ENCODE data around the gene THOC6. TPM values are rescaled to one million over a fixed set of nuclear protein-coding genes. Genes with fewer than 3 reads are reported as not detected.

THOC6 gene
- total RNA-seq, 1 experiment from 2014 or later, result 76.5 TPM

GRCh38 chr16:2985462-2985861, 38.4 kb upstream of the THOC6 start:
- ChIA-PET POLR2A (no interaction called here), CTCF (interaction anchor here (0.9 to 2.0 kb wide), 5 partner anchors 15 to 74 kb away, joined by 3 to 8 read pairs (median 3); no protein-coding TSS in a partner anchor)
- Mint-ChIP-seq H3K27ac (no peak overlapping the region), H3K4me1 (peaks cover 39% of the 10 kb centered on the region), H3K36me3 (no peaks in the 10 kb centered on the region), H3K27me3 (ENCODE audit: low read depth) (peaks cover 6% of the 10 kb centered on the region; the same call in 1 of the 2 replicates), H3K4me3 (no peak overlapping the region), H3K9me3 (no peaks in the 10 kb centered on the region)
- ATAC-seq (no peak), DNase-seq (ENCODE audit: low spot score) (no peak)
- TF ChIP-seq SMAD4 (CRISPR knock-in tag; IDR thresholded peaks at IDR 0.05) (no peak), FOXJ3 (CRISPR knock-in tag; IDR thresholded peaks at IDR 0.05; ENCODE audit: borderline replicate concordance) (no peak), EMX1 (CRISPR knock-in tag; IDR thresholded peaks at IDR 0.05) (no peak), ERG (CRISPR knock-in tag; IDR thresholded peaks at IDR 0.05) (no peak), IRF1 (CRISPR knock-in tag; IDR thresholded peaks at IDR 0.05) (no peak), ZNF263 (CRISPR knock-in tag; IDR thresholded peaks at IDR 0.05; ENCODE audit: low read depth) (no peak), E2F4 (CRISPR knock-in tag; IDR thresholded peaks at IDR 0.05; ENCODE audit: borderline replicate concordance, low read depth) (no peak), MYBL2 (CRISPR knock-in tag; IDR thresholded peaks at IDR 0.05) (no peak), NR3C1 (CRISPR knock-in tag; conservative IDR thresholded peaks at IDR 0.05; ENCODE audit: low read depth) (no peak), FOXK1 (CRISPR knock-in tag; IDR thresholded peaks at IDR 0.05) (no peak), ZBTB21 (CRISPR knock-in tag; IDR thresholded peaks at IDR 0.05; ENCODE audit: borderline replicate concordance) (no peak)

- ATAC-seq (no peak), DNase-seq (ENCODE audit: low spot score) (no peak)
- Mint-ChIP-seq H3K27ac (no peak overlapping the region), H3K9me3 (no peaks in the 10 kb centered on the region), H3K4me1 (peaks cover 41% of the 10 kb centered on the region), H3K27me3 (ENCODE audit: low read depth) (peaks cover 6% of the 10 kb centered on the region; the same call in 1 of the 2 replicates), H3K36me3 (no peaks in the 10 kb centered on the region), H3K4me3 (no peak overlapping the region)
- TF ChIP-seq USF1 (CRISPR knock-in tag; IDR thresholded peaks at IDR 0.05), result no peak
- no peak for TF ChIP-seq RORB (CRISPR knock-in tag; IDR thresholded peaks at IDR 0.05)
- TF ChIP-seq AFF4 (CRISPR knock-in tag; IDR thresholded peaks at IDR 0.05; ENCODE audit: borderline replicate concordance), result no peak
- TF ChIP-seq ESRRA (CRISPR knock-in tag; IDR thresholded peaks at IDR 0.05; ENCODE audit: borderline replicate concordance), result no peak
- no peak for TF ChIP-seq HMGA2 (CRISPR knock-in tag; IDR thresholded peaks at IDR 0.05)
- no peak for TF ChIP-seq NR2C2 (CRISPR knock-in tag; IDR thresholded peaks at IDR 0.05)
- no peak for TF ChIP-seq IRF2 (CRISPR knock-in tag; IDR thresholded peaks at IDR 0.05; ENCODE audit: borderline replicate concordance, low read depth)
- no peak for TF ChIP-seq CDX4 (CRISPR knock-in tag; IDR thresholded peaks at IDR 0.05; ENCODE audit: borderline replicate concordance)
- TF ChIP-seq NFYB (CRISPR knock-in tag; conservative IDR thresholded peaks at IDR 0.05; ENCODE audit: low read depth), result no peak
- no peak for TF ChIP-seq NR1H2 (CRISPR knock-in tag; IDR thresholded peaks at IDR 0.05)
- ChIA-PET CTCF (interaction anchor here (0.9 to 2.0 kb wide), 4 partner anchors 14 to 73 kb away, joined by 3 to 8 read pairs (median 3); no protein-coding TSS in a partner anchor), POLR2A (no interaction called here)
Measured at GRCh38 chr16:2985893-2986355, 37.9 kb upstream of the THOC6 start.

Measured in WTC11 (cell line).